SK-N-SH treated with all-trans-retinoic acid at 6 μM for 48 hours (cell line): ENCODE data around the gene MYO16.

Experiments used
- ATAC-seq: fragments of 200-7000 bp; cut with Tn5 transposase; 3 replicates; pipeline ENCODE4 v1.9.1; 2020; ENCODE audit warnings: mild to moderate bottlenecking, moderate library complexity
- ARNTL ChIP-seq: fragments of 450-650 bp; formaldehyde crosslinking; IDR thresholded peaks from 2 replicates; pipeline ENCODE4 v1.5.0; 2020; ENCODE audit warnings: low read depth, mild to moderate bottlenecking, moderate library complexity, borderline replicate concordance
- BACH2 ChIP-seq: fragments of 250-450 bp; sonication (Bioruptor Pico); IDR thresholded peaks from 2 replicates; pipeline ENCODE4 v1.9.0; 2021; ENCODE audit warnings: mild to moderate bottlenecking, borderline replicate concordance
- ESRRG ChIP-seq: fragments of 250-450 bp; sonication (Bioruptor Pico); IDR thresholded peaks from 2 replicates; pipeline ENCODE4 v1.6.1; 2021; ENCODE audit warnings: mild to moderate bottlenecking
- GLIS3 ChIP-seq: fragments of 250-450 bp; sonication (Bioruptor Pico); IDR thresholded peaks from 2 replicates; pipeline ENCODE4 v1.5.0; 2020; ENCODE audit warnings: mild to moderate bottlenecking, moderate library complexity
- ISL1 ChIP-seq: fragments of 250-450 bp; sonication (Bioruptor Pico); IDR thresholded peaks from 2 replicates; pipeline ENCODE4 v2.1.2; 2022; ENCODE audit warnings: mild to moderate bottlenecking, moderate library complexity
- OSR1 ChIP-seq: fragments of 250-450 bp; sonication (Bioruptor Pico); IDR thresholded peaks from 2 replicates; pipeline ENCODE4 v1.8.0; 2022; ENCODE audit warnings: moderate library complexity, mild to moderate bottlenecking, inconsistent platforms
- PPARA ChIP-seq: fragments of 250-450 bp; sonication (Bioruptor Pico); IDR thresholded peaks from 2 replicates; pipeline ENCODE4 v1.5.0; 2020; ENCODE audit warnings: mild to moderate bottlenecking, borderline replicate concordance
- SNAI2 ChIP-seq: fragments of 250-450 bp; sonication (Bioruptor Pico); IDR thresholded peaks from 2 replicates; pipeline ENCODE4 v1.5.0; 2020; ENCODE audit warnings: mild to moderate bottlenecking, moderate library complexity
- TCF4 ChIP-seq: fragments of 250-450 bp; sonication (Bioruptor Pico); IDR thresholded peaks from 2 replicates; pipeline ENCODE4 v1.8.0; 2021; ENCODE audit warnings: mild to moderate bottlenecking, moderate library complexity, borderline replicate concordance
- TOX ChIP-seq: fragments of 250-450 bp; sonication (Bioruptor Pico); IDR thresholded peaks from 2 replicates; pipeline ENCODE4 v1.8.0; 2021; ENCODE audit warnings: mild to moderate bottlenecking, moderate library complexity, borderline replicate concordance
- ZC3H10 ChIP-seq: fragments of 250-450 bp; sonication (Bioruptor Pico); IDR thresholded peaks from 2 replicates; pipeline ENCODE4 v1.5.1; 2021; ENCODE audit warnings: mild to moderate bottlenecking, moderate library complexity
- ZFP3 ChIP-seq: fragments of 250-450 bp; sonication (Bioruptor Pico); IDR thresholded peaks from 2 replicates; pipeline ENCODE4 v1.5.0; 2020; ENCODE audit warnings: mild to moderate bottlenecking, moderate library complexity
- ZFP30 ChIP-seq: fragments of 450-650 bp; formaldehyde crosslinking; IDR thresholded peaks from 2 replicates; pipeline ENCODE4 v1.5.0; 2022; ENCODE audit warnings: mild to moderate bottlenecking, moderate library complexity
- ZNF565 ChIP-seq: fragments of 450-650 bp; formaldehyde crosslinking; conservative IDR thresholded peaks from 2 replicates; pipeline ENCODE4 v1.5.0; 2020; ENCODE audit warnings: low read depth, mild to moderate bottlenecking, moderate library complexity
- ZNF70 ChIP-seq: fragments of 450-650 bp; formaldehyde crosslinking; IDR thresholded peaks from 2 replicates; pipeline ENCODE4 v1.5.0; 2020; ENCODE audit warnings: mild to moderate bottlenecking, moderate library complexity
- ZNF8 ChIP-seq: fragments of 450-650 bp; formaldehyde crosslinking; IDR thresholded peaks from 2 replicates; pipeline ENCODE4 v1.5.0; 2020; ENCODE audit warnings: mild to moderate bottlenecking, moderate library complexity
- TF ChIP-seq, protein P1 (sequence below): fragments of 250-450 bp; sonication (Bioruptor Pico); IDR thresholded peaks from 2 replicates; pipeline ENCODE4 v1.8.0; 2020; ENCODE audit warnings: mild to moderate bottlenecking, moderate library complexity, borderline replicate concordance
- TF ChIP-seq, protein P2 (sequence below): fragments of 250-450 bp; sonication (Bioruptor Pico); IDR thresholded peaks from 2 replicates; pipeline ENCODE4 v1.5.1; 2021; ENCODE audit warnings: mild to moderate bottlenecking, moderate library complexity
- TF ChIP-seq, protein P3 (sequence below): fragments of 250-450 bp; sonication (Bioruptor Pico); IDR thresholded peaks from 2 replicates; pipeline ENCODE4 v1.5.0; 2020; ENCODE audit warnings: mild to moderate bottlenecking, moderate library complexity
- TF ChIP-seq, protein P4 (sequence below): fragments of 250-450 bp; sonication (Bioruptor Pico); IDR thresholded peaks from 2 replicates; pipeline ENCODE4 v1.8.0; 2021; ENCODE audit warnings: low read depth, mild to moderate bottlenecking, moderate library complexity, borderline replicate concordance

Gene MYO16

DNA sequence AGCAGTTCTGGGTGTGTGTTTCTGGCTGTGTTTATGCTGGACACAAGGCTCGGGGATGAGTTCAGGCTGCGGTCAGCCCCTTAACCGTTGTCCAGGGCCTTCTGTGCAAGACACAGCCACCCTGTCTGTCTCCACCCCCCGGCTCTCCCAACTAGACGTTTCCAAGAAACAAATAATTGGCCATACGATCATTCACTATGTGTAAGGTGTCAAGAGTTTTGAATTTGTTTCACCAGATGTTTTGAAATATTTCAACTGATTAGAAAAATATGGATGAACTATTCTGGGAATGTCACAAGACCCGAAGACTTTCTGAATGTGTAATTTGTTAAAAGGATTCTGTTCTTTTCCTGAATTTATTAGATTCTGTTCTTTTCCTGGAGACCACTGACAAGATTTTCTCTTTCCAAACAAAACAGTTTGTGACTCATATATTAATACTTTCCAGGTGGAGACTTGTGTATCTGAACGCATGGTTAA lies 318.2 kb downstream of the MYO16 start:
- peak; percentile 89 for ATAC-seq
- peak; percentile 67 for TF ChIP-seq ISL1 (CRISPR knock-in tag)
- no peak for TF ChIP-seq ZNF70 (CRISPR knock-in tag)
- TF ChIP-seq, protein P1, sequence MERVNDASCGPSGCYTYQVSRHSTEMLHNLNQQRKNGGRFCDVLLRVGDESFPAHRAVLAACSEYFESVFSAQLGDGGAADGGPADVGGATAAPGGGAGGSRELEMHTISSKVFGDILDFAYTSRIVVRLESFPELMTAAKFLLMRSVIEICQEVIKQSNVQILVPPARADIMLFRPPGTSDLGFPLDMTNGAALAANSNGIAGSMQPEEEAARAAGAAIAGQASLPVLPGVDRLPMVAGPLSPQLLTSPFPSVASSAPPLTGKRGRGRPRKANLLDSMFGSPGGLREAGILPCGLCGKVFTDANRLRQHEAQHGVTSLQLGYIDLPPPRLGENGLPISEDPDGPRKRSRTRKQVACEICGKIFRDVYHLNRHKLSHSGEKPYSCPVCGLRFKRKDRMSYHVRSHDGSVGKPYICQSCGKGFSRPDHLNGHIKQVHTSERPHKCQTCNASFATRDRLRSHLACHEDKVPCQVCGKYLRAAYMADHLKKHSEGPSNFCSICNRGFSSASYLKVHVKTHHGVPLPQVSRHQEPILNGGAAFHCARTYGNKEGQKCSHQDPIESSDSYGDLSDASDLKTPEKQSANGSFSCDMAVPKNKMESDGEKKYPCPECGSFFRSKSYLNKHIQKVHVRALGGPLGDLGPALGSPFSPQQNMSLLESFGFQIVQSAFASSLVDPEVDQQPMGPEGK (CRISPR knock-in tag): no peak
- no peak for TF ChIP-seq OSR1 (CRISPR knock-in tag)
- TF ChIP-seq BACH2: no peak
- no peak for TF ChIP-seq PPARA
- no peak for TF ChIP-seq GLIS3 (CRISPR knock-in tag)

DNA sequence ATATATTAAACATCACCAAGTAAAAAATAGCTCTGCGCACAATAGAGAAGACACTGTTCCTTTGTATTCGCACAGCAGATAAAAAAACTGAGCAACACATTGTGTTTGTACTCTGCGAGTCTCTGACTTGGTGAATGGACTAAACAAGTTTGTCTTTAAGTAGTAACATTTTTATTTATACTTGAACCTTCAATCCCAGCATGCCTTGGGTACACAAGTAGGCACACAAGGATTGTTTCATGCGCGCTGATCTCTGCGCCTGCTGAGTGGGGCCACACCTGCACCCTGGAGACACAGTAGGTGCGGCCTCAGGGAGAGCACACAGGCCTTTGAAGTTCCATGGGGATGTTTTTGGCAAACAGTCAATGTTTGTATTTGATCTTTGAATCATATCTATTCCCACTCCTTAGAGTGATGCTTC lies 318.9 kb downstream of the MYO16 start:
- ATAC-seq: peak; percentile 16; the same call in 2 of the 3 replicates
- TF ChIP-seq, protein P2, sequence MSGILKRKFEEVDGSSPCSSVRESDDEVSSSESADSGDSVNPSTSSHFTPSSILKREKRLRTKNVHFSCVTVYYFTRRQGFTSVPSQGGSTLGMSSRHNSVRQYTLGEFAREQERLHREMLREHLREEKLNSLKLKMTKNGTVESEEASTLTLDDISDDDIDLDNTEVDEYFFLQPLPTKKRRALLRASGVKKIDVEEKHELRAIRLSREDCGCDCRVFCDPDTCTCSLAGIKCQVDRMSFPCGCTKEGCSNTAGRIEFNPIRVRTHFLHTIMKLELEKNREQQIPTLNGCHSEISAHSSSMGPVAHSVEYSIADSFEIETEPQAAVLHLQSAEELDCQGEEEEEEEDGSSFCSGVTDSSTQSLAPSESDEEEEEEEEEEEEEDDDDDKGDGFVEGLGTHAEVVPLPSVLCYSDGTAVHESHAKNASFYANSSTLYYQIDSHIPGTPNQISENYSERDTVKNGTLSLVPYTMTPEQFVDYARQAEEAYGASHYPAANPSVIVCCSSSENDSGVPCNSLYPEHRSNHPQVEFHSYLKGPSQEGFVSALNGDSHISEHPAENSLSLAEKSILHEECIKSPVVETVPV: no peak
- TF ChIP-seq TOX (no peak), ZC3H10 (CRISPR knock-in tag) (no peak), BACH2 (no peak), ESRRG (CRISPR knock-in tag) (no peak), ARNTL (CRISPR knock-in tag) (no peak), ZFP30 (no peak)
- TF ChIP-seq, protein P3, sequence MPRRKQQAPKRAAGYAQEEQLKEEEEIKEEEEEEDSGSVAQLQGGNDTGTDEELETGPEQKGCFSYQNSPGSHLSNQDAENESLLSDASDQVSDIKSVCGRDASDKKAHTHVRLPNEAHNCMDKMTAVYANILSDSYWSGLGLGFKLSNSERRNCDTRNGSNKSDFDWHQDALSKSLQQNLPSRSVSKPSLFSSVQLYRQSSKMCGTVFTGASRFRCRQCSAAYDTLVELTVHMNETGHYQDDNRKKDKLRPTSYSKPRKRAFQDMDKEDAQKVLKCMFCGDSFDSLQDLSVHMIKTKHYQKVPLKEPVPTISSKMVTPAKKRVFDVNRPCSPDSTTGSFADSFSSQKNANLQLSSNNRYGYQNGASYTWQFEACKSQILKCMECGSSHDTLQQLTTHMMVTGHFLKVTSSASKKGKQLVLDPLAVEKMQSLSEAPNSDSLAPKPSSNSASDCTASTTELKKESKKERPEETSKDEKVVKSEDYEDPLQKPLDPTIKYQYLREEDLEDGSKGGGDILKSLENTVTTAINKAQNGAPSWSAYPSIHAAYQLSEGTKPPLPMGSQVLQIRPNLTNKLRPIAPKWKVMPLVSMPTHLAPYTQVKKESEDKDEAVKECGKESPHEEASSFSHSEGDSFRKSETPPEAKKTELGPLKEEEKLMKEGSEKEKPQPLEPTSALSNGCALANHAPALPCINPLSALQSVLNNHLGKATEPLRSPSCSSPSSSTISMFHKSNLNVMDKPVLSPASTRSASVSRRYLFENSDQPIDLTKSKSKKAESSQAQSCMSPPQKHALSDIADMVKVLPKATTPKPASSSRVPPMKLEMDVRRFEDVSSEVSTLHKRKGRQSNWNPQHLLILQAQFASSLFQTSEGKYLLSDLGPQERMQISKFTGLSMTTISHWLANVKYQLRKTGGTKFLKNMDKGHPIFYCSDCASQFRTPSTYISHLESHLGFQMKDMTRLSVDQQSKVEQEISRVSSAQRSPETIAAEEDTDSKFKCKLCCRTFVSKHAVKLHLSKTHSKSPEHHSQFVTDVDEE (CRISPR knock-in tag): no peak

DNA sequence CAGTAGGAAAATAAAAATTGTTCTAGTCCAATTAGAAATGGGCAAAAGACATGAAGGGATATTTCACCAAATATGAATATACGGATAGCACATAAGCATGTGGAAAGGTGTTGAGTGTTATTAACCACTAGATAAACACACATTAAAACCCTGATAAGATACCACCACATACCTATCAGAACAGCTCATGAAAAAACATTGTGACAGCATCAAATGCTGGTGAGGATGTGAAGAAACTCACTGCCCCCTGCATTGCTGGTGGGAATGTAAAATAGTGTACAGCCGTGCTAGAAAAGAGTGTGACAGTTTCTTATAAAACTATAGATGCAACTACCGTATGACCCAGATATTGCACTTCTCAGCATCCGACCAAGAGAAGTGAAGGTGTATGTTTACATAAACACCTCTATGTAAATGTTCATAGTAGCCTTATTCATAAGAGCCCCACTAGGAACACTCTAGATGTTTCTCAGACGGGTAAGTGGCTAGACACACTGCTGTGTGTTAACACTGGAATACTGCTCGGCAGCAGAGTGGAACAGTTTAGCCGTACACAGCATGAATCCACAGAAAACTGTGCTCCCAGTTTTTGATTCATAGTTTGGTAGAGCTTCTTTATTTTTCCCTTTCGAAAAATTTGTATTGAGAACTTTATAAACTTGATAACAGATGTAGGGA lies 321.1 kb downstream of the MYO16 start:
- TF ChIP-seq GLIS3 (CRISPR knock-in tag) (no peak), TOX (no peak), ARNTL (CRISPR knock-in tag) (no peak), ISL1 (CRISPR knock-in tag) (no peak), ZFP30 (no peak), SNAI2 (no peak), ZNF565 (CRISPR knock-in tag) (no peak), BACH2 (no peak), ZC3H10 (CRISPR knock-in tag) (no peak), PPARA (no peak), TCF4 (CRISPR knock-in tag) (no peak), ZNF8 (CRISPR knock-in tag) (no peak), ZFP3 (CRISPR knock-in tag) (no peak), ESRRG (CRISPR knock-in tag) (no peak)
- TF ChIP-seq, protein P2: no peak
- TF ChIP-seq, protein P1 (CRISPR knock-in tag): no peak
- TF ChIP-seq, protein P4, sequence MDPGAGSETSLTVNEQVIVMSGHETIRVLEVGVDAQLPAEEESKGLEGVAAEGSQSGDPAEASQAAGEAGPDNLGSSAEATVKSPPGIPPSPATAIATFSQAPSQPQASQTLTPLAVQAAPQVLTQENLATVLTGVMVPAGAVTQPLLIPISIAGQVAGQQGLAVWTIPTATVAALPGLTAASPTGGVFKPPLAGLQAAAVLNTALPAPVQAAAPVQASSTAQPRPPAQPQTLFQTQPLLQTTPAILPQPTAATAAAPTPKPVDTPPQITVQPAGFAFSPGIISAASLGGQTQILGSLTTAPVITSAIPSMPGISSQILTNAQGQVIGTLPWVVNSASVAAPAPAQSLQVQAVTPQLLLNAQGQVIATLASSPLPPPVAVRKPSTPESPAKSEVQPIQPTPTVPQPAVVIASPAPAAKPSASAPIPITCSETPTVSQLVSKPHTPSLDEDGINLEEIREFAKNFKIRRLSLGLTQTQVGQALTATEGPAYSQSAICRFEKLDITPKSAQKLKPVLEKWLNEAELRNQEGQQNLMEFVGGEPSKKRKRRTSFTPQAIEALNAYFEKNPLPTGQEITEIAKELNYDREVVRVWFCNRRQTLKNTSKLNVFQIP (CRISPR knock-in tag): no peak
- no peak for ATAC-seq
